ENCODE results near the gene POPDC3. TPM values are rescaled to one million over a fixed set of nuclear protein-coding genes. Genes with fewer than 3 reads are reported as not detected.

The POPDC3 gene
- total RNA-seq, 1 experiment from 2014 or later, result 29.2 TPM

GRCh38 chr6:105189026-105189820 is 9.4 kb upstream of the POPDC3 start:
- H3K9me3 ChIP-seq (ENCODE audit: control insufficient read depth, insufficient read depth, low read depth, low read length), result no peaks in the 10 kb centered on the region
- CTCF ChIA-PET, result no interaction called here
- BruUV-seq (replicated peaks), result no TSS peak

GRCh38 chr6:105188251-105188650 is 8.4 kb upstream of the POPDC3 start:
- H3K27ac ChIP-seq (ENCODE audit: low read length), result no peak overlapping the region
- no peaks in the 10 kb centered on the region for H3K27me3 ChIP-seq (ENCODE audit: control insufficient read depth, insufficient read depth, low read length)
- in situ Hi-C loops (cut with HindIII; ENCODE audit: low pct_unique_long_range_greater_than_20kb, low sequenced_read_pairs), result no loop called here
- peaks cover 1% of the 10 kb centered on the region; the same call in 1 of the 2 replicates for H3K4me1 ChIP-seq (ENCODE audit: control insufficient read depth, insufficient read depth, low read length)
- no peaks in the 10 kb centered on the region for H3K9me3 ChIP-seq (ENCODE audit: control insufficient read depth, insufficient read depth, low read depth, low read length)
- DNase-seq (ENCODE audit: low read depth, low spot score) (no peak), ATAC-seq (no peak)
- intact Hi-C loops (cut with micrococcal nuclease; ENCODE audit: unreplicated experiment), result no loop called here
- H3K4me3 ChIP-seq (ENCODE audit: low read depth in 2 of 2, low read length in 2 of 2), result no peak overlapping the region
- CTCF ChIA-PET, result no interaction called here
- no peak for TF ChIP-seq POLR2AphosphoS5 (IDR thresholded peaks at IDR 0.05; ENCODE audit: low read depth, low read length)
- no peak for TF ChIP-seq TCF7L2 (IDR thresholded peaks at IDR 0.05; ENCODE audit: low read depth, low read length)
- no TSS peak for BruUV-seq (replicated peaks)
- POLR2A ChIA-PET, result no interaction called here
- H3K36me3 ChIP-seq (ENCODE audit: control insufficient read depth, insufficient read depth, low read length), result no peaks in the 10 kb centered on the region

More at GRCh38 chr6:105189026-105189820, 9.4 kb upstream of the POPDC3 start:
- intact Hi-C loops (cut with micrococcal nuclease; ENCODE audit: unreplicated experiment), result no loop called here
- Histone ChIP-seq H3K4me1 (ENCODE audit: control insufficient read depth, insufficient read depth, low read length) (no peaks in the 10 kb centered on the region), H3K27me3 (ENCODE audit: control insufficient read depth, insufficient read depth, low read length) (no peaks in the 10 kb centered on the region), H3K4me3 (ENCODE audit: low read depth in 2 of 2, low read length in 2 of 2) (no peak overlapping the region), H3K36me3 (ENCODE audit: control insufficient read depth, insufficient read depth, low read length) (no peaks in the 10 kb centered on the region), H3K27ac (ENCODE audit: low read length) (no peak overlapping the region)
- POLR2A ChIA-PET, result no interaction called here
- no peak for DNase-seq (ENCODE audit: low read depth, low spot score)
- in situ Hi-C loops (cut with HindIII; ENCODE audit: low pct_unique_long_range_greater_than_20kb, low sequenced_read_pairs), result no loop called here
- ATAC-seq, result no peak
- TF ChIP-seq POLR2AphosphoS5 (IDR thresholded peaks at IDR 0.05; ENCODE audit: low read depth, low read length), result no peak
- no peak for TF ChIP-seq REST (IDR thresholded peaks at IDR 0.05; ENCODE audit: insufficient read depth in 1 of 2, low read depth in 2 of 2, low read length in 1 of 2)
- TF ChIP-seq CTCF (IDR thresholded peaks at IDR 0.05), result no peak
- no peak for TF ChIP-seq SIN3A (IDR thresholded peaks at IDR 0.05; ENCODE audit: borderline replicate concordance, insufficient read depth, low read depth, low read length)
- TF ChIP-seq TCF7L2 (IDR thresholded peaks at IDR 0.05; ENCODE audit: low read depth, low read length), result no peak

GRCh38 chr6:105186576-105186975 is 6.8 kb upstream of the POPDC3 start:
- intact Hi-C loops (cut with micrococcal nuclease; ENCODE audit: unreplicated experiment) (no loop called here), in situ Hi-C loops (cut with HindIII; ENCODE audit: low pct_unique_long_range_greater_than_20kb, low sequenced_read_pairs) (no loop called here)
- Histone ChIP-seq H3K27me3 (ENCODE audit: control insufficient read depth, insufficient read depth, low read length) (no peaks in the 10 kb centered on the region), H3K4me3 (ENCODE audit: low read depth in 2 of 2, low read length in 2 of 2) (no peak overlapping the region), H3K27ac (ENCODE audit: low read length) (no peak overlapping the region), H3K4me1 (ENCODE audit: control insufficient read depth, insufficient read depth, low read length) (peaks cover 16% of the 10 kb centered on the region), H3K36me3 (ENCODE audit: control insufficient read depth, insufficient read depth, low read length) (no peaks in the 10 kb centered on the region), H3K9me3 (ENCODE audit: control insufficient read depth, insufficient read depth, low read depth, low read length) (no peaks in the 10 kb centered on the region)
- DNase-seq (ENCODE audit: low read depth, low spot score), result no peak
- TF ChIP-seq TCF7L2 (IDR thresholded peaks at IDR 0.05; ENCODE audit: low read depth, low read length), result no peak
- TF ChIP-seq REST (IDR thresholded peaks at IDR 0.05; ENCODE audit: insufficient read depth in 1 of 2, low read depth in 2 of 2, low read length in 1 of 2), result no peak
- TF ChIP-seq POLR2AphosphoS5 (IDR thresholded peaks at IDR 0.05; ENCODE audit: low read depth, low read length), result no peak
- TF ChIP-seq SIN3A (IDR thresholded peaks at IDR 0.05; ENCODE audit: borderline replicate concordance, insufficient read depth, low read depth, low read length), result no peak
- TF ChIP-seq CTCF (IDR thresholded peaks at IDR 0.05), result no peak
- ChIA-PET CTCF (no interaction called here), POLR2A (no interaction called here)
- no peak for ATAC-seq
- BruUV-seq (replicated peaks), result no TSS peak

Data from Panc1 (cell line).